Breast epithelium (tissue), 4 donors: ENCODE measurements around the gene FCN2. TPM values are rescaled to one million over a fixed set of nuclear protein-coding genes. Genes with fewer than 3 reads are reported as not detected.

Experiments
- DNase-seq, 2 donors: peaks; one replicate each; pipeline ENCODE4 v3.0.0-alpha.2; 2019; ENCODE audit warnings: low spot score in 2 of 2
- H3K27ac ChIP-seq, 2 donors: fragments of 200-600 bp; sonication (generic) in 1 of 2; one replicate each; pipeline ENCODE4 v1.5.1; 2016 to 2019; ENCODE audit warnings: mild to moderate bottlenecking in 1 of 2
- H3K27me3 ChIP-seq, 2 donors: fragments of 200-600 bp; sonication (generic) in 1 of 2; one replicate each; pipeline versions ENCODE4 v1.5.1 to v1.6.0; 2017 to 2019; ENCODE audit warnings: control low read depth in 1 of 2, mild to moderate bottlenecking in 1 of 2
- H3K36me3 ChIP-seq: fragments of 200-600 bp; one replicate; pipeline ENCODE4 v1.5.1; 2019
- H3K4me1 ChIP-seq, 2 donors: fragments of 200-600 bp; sonication (generic); one replicate each; pipeline ENCODE4 v1.5.1; 2016 to 2019; ENCODE audit warnings: control low read depth in 1 of 2
- H3K4me3 ChIP-seq, 3 donors: fragments of 200-600 bp; sonication (generic); 1 replicate in 2 of 3; 2 replicates in 1 of 3; pipeline ENCODE4 v1.5.1; 2016 to 2019; ENCODE audit warnings: mild to moderate bottlenecking in 3 of 3, moderate library complexity in 2 of 3
- H3K9me3 ChIP-seq, 2 donors: fragments of 200-600 bp; sonication (generic) in 1 of 2; one replicate each; pipeline ENCODE4 v1.5.1; 2016 to 2019; ENCODE audit warnings: control low read depth in 1 of 2
- CTCF ChIP-seq, 3 donors: fragments of 450-650 bp; IDR thresholded peaks; one replicate each; pipeline ENCODE4 v1.5.1; 2016 to 2017; ENCODE audit warnings: antibody characterized with exemption in 3 of 3, mild to moderate bottlenecking in 3 of 3, moderate library complexity in 3 of 3
- POLR2A ChIP-seq: fragments of 450-650 bp; IDR thresholded peaks from one replicate; pipeline ENCODE4 v1.6.1; 2016; ENCODE audit warnings: antibody characterized with exemption, mild to moderate bottlenecking, moderate library complexity
- POLR2AphosphoS5 ChIP-seq, 3 donors: sonication (generic); formaldehyde crosslinking; IDR thresholded peaks; one replicate each; pipeline ENCODE4 v1.6.1; 2017; ENCODE audit warnings: antibody characterized with exemption in 3 of 3
- intact Hi-C: fragments of 100-400 bp; cut with DNase I; formaldehyde crosslinking; loops from one replicate; pipeline ENCODE4 v1.15.1; 2023; ENCODE audit warnings: low total_unique reads
- total RNA-seq, 3 donors: library from RNA; depleted of rRNA; stranded (reverse); fragments of >200 nt; gene quantifications; one replicate each; pipeline ENCODE4 v1.1.0, GENCODE V29; 2016

Gene FCN2
- total RNA-seq, 3 donors from 2014 or later, result 0.73 to 2.0 (median 1.8) TPM

- no peak within 1 kb of the TSS for H3K27ac ChIP-seq
- peaks cover 8 to 12% of the 10 kb centered on the region in 2 donors for H3K9me3 ChIP-seq
- H3K27me3 ChIP-seq, result peaks cover 0 to 7% of the 10 kb centered on the region in 2 donors
- no peaks in the 10 kb centered on the region for H3K36me3 ChIP-seq
- no peak within 1 kb of the TSS for H3K4me3 ChIP-seq
- TF ChIP-seq POLR2A (no peak), POLR2AphosphoS5 (IDR thresholded peaks at IDR 0.05) (no peak), CTCF (IDR thresholded peaks at IDR 0.05) (no peak)
- DNase-seq, result no peak
- H3K4me1 ChIP-seq, result no peaks in the 10 kb centered on the region
- intact Hi-C loops, result no loop called here
Observed at GRCh38 chr9:134917431-134918373, 37.1 kb downstream of the FCN2 start, which contains the start of gene FCN1. Gene FCN1, minus strand, starts transcription at chr9:134917912. Its CDS starts 41 bp downstream, at chr9:134917871.

GRCh38 chr9:134918646-134919045 lies 38.0 kb downstream of the FCN2 start:
- H3K27ac ChIP-seq, result no peak overlapping the region
- no peaks in the 10 kb centered on the region for H3K36me3 ChIP-seq
- peaks cover 8 to 12% of the 10 kb centered on the region in 2 donors for H3K9me3 ChIP-seq
- TF ChIP-seq CTCF (IDR thresholded peaks at IDR 0.05) (no peak), POLR2AphosphoS5 (IDR thresholded peaks at IDR 0.05) (no peak)
- no peak for DNase-seq
- intact Hi-C loops, result no loop called here
- H3K27me3 ChIP-seq, result peaks cover 0 to 7% of the 10 kb centered on the region in 2 donors
- no peaks in the 10 kb centered on the region for H3K4me1 ChIP-seq
- no peak overlapping the region for H3K4me3 ChIP-seq

- intact Hi-C loops, result no loop called here
- Histone ChIP-seq H3K27me3 (peaks cover 0 to 7% of the 10 kb centered on the region in 2 donors), H3K27ac (no peak overlapping the region), H3K36me3 (no peaks in the 10 kb centered on the region), H3K9me3 (peaks cover 8 to 12% of the 10 kb centered on the region in 2 donors), H3K4me3 (no peak overlapping the region), H3K4me1 (no peaks in the 10 kb centered on the region)
- no peak for DNase-seq
- TF ChIP-seq POLR2A (no peak), CTCF (IDR thresholded peaks at IDR 0.05) (no peak), POLR2AphosphoS5 (IDR thresholded peaks at IDR 0.05) (no peak)
Observed at GRCh38 chr9:134919303-134919702, 38.7 kb downstream of the FCN2 start.

GRCh38 chr9:134922066-134922931 lies 41.7 kb downstream of the FCN2 start:
- DNase-seq, result no peak

More at GRCh38 chr9:134922066-134922931, 41.7 kb downstream of the FCN2 start:
- Histone ChIP-seq H3K27me3 (no peaks in the 10 kb centered on the region), H3K4me1 (no peaks in the 10 kb centered on the region), H3K9me3 (peaks cover 8 to 12% of the 10 kb centered on the region in 2 donors), H3K36me3 (no peaks in the 10 kb centered on the region), H3K27ac (no peak overlapping the region), H3K4me3 (no peak overlapping the region)
- intact Hi-C loops, result no loop called here
- TF ChIP-seq POLR2AphosphoS5 (IDR thresholded peaks at IDR 0.05) (no peak), POLR2A (no peak), CTCF (IDR thresholded peaks at IDR 0.05) (no peak)
